Measurements from ENCODE around the gene GALNT18.

GALNT18 gene

DNA sequence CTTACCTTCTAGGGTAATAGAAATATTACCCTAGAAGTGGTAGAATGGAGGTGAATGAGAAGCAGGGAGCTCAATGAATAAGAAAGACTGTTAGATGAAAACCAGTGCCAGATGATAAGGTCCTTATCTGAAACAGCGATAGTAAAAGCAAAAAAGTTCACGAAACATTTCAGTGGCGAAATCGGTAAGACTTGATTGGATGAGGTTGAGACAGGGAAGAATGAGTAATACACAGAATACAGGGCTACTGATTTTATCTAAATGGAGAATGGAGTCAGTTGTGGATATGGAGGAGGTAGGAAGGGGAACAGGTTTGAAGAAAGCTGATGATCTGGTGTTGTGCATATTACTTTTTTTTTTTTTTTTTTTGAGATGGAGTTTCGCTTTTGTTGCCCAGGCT is 96.5 kb downstream of the GALNT18 start:
- DNase-seq: no peak

DNA sequence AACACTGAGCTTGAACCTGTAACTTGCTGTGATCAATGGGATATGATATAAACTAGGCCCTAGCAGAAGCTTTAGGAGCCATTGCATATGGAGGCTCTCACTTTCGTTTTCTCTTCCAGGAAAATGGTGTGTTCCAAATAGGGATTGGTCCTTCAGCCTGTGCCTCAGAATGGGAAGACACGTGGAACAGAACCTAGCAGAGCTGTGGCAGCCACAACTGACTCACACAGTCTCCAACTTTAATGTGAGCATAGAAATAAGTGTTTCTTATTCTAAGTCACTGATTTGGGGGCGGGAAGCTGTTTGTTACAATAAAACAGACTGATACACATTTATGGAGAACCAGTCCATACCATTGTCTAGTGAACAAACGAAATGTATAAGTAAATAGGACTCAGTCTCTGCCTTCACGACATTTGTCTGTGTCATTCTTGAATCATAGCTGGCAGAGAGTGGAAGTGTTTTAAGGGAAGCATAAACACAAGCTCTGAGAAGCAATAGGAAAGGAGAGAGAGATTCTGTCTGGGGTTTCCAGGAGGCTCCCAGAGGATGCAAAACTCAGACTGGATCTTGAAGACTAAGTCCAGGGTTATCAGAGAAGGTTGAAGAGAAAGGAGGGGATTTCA is 97.3 kb downstream of the GALNT18 start:
- DNase-seq: no peak

DNA sequence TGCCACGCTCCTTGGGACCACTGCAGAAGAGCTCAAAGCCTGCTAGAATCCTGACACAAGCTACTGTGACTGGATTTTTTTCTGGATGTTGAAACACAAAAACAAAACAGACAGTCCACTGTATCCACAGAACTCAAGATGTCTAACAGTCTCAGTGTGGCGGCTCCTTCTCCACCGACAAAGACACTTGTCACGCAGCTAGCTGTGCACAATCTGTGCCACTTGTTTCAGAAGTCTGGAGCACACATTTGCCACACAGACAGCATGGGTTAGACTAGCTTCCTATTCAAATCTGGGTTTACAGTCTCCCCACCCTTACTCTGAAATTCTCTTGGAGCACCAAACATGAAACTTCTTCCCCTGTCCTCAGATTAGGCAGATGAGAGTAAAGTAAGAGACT is 99.2 kb downstream of the GALNT18 start:
- DNase-seq: no peak

DNA sequence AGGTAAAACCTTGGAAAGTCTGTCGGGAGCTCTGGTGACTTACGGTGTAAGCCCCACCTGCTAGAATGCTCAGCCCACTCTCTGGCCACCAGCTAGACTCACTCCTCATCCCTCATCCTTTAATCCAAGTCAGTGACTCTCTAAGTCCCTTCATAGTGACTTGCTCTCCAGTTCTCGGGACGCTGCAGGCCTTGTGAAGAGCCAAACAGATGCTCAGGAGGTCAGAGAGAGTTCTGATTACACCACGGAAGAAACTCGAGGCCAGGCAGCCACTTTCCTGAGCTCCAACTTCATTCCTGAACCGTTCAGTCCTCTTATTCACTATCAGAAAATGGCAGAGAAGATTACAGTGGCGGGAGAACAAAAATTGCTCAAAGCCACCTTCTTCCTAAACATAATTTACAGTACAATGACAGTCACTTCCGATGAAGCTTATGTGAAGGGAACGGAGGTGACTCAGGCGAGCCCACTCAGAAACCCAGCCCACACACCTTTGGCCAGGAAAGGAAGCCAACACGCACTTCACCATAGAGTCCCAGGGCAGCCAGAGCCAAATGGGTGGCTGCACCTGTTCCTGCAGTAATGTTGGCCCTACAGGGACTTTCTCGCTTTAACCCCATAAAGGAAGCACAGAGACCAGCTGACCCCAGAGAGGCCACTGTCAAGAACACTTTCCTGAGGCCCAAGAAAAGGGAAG is 100.4 kb downstream of the GALNT18 start:
- no peak for DNase-seq

DNA sequence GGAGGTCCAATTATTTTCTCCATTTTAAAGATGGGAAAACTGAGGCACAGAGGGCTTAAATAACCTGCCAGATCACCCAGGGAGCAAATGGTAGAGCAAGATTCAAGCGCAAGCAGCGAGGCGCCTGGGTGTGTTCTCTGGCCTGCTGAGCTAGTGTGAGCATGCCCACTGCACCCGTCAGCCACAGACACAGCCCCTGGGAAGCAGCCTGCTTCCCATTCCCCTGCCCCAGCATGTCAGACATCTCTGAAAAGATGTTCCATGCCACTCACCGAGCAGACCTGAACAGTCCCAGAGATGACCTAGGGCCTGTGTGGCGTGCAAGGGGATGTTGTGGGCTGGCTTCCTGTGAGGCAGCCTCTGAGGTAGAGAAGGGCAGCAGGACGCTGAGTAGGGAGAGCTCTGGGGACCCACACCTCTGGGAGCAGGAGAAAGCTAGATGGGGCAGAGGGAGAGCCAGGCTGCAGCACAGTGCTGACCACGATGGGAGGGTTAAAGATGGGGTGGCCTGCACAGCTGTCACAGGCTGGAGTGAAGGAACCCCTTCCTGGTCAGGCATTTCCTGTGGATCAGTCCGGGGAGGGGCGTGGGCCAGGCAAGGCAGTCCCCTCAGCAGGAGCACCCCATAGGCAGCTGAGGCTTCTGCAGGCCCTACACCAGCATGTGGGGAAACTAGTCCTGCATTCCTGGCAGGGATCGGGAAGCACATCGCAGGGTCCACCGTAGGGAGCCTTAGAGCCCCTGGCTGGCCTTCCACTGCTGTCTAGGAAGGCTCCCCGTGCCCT is 101.4 kb downstream of the GALNT18 start:
- DNase-seq: no peak

DNA sequence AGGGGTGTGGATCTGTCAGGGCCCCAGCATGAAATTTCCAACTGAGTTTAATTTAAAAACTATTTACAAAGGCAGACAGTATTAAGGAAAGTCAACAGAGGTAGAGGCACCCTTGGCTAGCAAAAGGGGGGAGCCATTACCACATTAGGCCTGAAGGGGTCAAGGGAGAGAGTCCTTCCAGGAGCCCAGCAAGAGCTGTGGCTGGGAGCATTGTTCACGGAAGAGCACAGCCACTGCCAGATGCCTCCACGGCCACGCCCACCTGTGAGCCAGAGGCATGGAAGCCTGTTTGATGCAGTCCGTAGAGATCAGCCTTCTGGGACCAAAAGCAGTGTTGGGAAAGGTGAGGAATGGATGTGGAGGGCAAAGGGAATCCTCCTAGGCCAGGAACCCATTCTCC is 102.6 kb downstream of the GALNT18 start:
- no peak for DNase-seq

DNA sequence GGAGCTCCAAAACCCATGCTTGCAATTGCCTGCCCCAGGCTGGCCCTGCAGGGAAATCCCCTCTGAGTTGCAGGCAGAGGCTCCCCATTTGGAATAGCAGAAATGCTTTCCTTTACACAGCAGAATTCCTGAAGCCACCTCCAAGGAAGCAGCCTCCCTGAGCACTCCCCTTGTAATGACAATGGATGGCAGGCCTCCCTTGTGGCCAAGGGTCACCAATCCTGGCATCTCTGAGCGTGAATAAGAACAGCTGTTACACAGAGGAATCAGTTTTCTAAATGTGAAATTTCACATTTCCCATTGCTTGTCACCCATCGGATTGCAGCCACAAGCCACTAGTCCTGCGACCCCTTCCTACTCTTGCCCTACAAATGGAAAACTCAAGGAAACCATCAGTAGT is 107.6 kb downstream of the GALNT18 start:
- DNase-seq: no peak

DNA sequence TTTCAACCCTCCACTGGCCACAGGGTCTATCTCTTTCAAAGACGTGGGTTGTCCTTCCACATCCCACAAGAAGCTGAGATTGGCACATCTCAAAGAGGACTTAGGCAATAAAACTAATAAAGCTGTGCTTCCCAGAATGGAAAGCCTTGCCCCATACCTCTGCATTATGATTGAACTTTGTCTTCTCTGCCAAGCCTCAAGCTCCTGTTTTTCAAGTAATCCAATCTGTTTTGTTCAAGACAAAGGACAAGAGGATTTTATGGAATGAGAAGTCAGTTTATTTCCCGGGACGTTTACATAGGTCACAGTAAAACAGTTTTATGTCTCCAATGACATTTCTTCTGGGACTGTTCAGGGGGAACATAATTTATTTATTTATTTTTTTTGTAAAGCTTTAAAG is 108.4 kb downstream of the GALNT18 start:
- DNase-seq: peak; percentile 32 to 33

DNA sequence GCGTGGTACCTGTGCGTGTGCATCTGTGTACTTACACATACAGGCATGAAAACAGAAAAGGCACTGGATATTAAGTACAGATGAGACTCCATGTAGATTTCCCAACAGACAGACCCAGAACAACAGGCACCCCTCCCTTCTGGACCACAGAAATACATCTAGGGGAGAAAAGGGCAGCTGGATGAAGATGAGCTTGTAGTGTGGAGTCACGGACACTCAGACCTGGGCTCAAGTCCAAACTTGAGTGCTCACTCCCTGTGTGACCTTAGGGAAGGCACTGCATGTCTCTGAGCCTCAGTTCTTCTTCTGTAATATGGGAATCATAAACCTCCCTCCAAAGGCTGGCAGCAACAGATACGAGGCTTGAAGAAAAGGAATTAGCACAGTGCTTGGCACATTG is 108.9 kb downstream of the GALNT18 start:
- DNase-seq: no peak

DNA sequence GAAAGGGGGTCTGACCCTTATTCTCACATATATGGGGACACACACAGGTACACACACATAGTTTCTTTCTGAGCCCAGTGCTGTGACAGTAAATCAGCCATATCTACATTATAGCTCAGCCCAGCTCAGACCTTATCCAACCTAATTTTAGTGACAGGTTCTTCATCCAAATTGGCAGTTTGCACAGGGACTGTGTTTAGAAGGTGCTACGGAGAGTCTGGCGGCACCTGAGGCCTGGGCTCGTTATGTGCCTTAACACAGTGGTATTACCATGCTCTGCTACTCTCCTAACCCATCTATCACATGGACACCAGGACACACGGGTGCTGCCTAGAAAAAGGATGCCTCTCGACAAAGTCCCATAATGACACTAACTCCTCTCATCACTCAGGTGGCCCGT is 109.3 kb downstream of the GALNT18 start:
- no peak for DNase-seq

DNA sequence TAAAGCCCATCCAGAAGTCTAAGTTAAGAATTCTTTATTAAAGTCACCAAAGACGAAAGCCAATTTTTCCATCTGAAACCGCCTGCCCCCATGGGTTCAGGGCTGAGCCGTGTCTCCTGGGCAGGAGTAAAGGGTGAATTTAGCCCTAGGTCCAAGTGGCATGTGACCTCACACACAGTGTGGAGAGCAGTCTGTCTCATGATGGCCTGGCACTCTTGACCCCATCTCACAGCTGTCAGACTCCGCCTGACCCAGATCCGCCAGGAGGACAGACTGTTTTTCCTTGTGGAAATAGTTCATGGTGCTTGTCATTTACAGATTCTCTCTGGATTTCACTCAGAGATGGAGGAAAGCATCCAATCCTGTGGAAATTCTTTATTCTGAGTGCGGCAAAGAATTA is 109.7 kb downstream of the GALNT18 start:
- DNase-seq: no peak

DNA sequence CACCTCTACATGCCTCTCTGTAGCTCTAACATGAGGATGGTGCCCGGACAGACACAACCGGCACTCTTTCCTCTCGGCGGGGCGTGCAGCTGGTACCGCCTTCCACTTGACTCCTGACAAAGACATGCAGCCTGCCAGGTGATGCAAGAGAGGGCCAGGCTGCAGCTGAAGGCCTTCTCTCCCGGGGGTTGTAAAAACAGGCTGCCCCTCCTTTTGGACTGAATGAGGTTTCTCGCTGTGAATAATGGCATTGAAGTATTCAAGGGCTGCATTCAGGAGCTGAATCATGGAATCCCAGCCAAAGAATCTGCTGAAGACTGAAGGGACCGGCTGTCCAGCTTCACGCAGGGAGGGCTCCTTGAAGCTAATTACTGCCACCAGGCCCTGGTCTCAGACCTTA is 110.9 kb downstream of the GALNT18 start:
- no peak for DNase-seq

DNA sequence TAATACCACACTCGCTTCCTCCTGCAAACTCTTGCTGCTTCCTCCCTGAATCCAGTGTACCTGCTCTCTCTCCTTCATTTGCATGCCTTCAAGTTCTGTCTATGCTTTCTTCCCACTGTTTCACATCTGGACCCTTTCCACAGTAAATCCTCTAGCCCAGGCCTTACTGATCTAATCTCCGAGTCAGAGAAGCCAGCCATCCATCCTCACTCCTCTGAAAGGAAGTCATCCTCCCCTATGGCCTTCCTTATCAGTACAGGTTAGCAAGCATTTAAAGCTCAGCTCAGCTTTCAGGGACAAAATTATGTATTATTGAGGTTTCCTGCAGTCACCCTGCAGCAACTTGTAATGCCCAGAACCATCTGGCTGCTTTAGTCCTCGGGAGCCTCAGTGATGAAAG is 116.1 kb downstream of the GALNT18 start:
- DNase-seq: no peak

DNA sequence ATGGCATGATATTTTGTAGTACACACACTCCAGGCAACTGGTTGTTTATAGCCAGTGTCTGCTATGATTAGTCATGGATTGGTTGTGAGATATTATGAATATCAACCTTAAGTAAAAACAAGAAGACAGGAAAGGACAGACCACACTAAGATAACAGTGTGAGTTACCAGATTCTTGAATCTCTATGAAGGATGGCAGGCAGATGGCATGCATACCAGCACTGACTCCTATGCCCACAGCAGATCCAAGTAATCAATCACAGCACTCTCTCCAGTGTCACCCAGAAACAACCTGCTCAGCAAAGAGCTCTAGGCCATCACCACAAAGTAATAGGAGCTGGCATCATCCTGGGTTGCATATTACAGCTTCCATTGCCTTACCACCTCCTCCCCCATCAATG is 116.6 kb downstream of the GALNT18 start:
- no peak for DNase-seq

DNA sequence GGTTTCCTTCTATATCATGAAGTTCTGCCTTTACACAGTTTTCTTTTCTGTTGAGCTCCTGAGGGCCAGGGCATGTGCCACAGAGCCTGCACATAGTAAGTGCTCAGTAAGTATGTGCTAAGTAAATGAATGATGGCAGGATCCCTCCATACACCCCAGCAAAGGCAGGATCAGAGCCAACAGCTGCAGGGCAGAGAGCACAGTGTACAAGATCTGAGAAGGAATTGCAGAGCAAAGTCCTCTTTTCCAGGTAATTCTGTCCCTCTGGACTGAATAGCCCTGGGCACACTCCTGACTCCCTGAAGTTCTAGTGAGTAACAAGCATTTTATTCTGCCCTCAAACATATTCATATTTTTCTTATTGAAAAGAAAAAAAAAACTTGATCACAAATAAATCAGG is 117.7 kb downstream of the GALNT18 start:
- DNase-seq: no peak

DNA sequence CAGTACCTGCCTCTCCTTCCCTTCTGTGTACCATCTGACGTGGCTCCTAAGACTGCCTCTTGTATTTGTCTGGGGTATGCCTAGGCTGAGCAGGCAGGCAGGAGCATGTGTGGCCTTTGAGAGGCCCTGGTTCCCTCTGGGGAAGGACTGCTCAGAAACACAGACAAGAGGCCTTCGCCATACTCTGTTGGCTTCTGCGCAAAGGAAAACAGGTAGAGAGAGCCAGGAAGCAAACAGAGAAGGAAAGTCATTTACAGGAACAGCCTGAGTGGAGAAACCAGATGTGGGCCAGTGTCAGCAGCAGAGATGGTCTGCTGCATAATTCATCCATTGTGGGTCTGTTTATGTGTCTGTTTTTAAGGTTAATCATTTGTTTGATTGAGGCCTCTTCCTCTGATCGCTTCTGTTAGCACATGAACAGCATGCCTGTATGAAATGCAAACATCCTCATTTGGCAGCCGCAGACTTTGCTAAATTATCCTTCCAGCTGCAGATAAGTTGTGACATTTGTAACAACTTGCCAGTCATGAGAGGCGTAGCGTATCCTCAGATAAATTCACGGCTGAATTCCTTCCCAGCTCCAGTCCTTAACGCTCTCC is 119.4 kb downstream of the GALNT18 start:
- no peak for DNase-seq

DNA sequence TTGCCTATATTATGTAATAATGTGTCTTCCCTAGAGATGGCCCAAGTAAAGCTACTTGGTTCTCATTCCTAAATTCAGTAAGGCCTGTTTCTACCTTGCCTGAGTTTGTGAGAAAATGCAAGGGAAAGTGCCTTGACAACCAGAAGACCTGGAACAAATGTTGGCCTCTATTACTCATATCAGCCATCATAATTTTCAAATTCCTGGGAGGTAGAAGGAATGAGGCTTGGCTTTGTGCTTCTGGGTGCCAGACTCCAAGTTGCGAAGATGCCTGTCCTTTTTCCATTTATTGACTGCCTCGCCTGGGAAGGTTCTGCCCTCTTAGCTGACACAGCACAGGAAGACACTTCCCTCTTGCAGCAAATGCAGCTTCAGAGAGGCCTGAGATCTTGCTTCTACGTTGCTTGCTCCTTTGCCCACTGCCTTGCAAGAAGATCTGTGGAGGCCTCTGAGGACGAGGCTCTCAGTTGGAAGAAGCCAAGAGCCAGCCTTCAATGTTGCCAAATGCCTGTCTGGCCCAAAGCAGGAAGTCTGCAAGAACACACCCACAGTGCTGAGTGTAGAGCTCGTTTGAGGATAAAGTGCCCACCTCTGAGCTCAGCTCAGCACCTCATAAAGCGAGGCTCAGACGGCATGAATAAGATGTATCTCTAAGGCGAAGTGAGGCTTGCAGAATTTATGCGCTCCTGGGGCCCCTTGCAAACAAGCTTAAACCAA is 120.1 kb downstream of the GALNT18 start:
- peak in 1 of 2 donors; percentile 3 for DNase-seq

DNA sequence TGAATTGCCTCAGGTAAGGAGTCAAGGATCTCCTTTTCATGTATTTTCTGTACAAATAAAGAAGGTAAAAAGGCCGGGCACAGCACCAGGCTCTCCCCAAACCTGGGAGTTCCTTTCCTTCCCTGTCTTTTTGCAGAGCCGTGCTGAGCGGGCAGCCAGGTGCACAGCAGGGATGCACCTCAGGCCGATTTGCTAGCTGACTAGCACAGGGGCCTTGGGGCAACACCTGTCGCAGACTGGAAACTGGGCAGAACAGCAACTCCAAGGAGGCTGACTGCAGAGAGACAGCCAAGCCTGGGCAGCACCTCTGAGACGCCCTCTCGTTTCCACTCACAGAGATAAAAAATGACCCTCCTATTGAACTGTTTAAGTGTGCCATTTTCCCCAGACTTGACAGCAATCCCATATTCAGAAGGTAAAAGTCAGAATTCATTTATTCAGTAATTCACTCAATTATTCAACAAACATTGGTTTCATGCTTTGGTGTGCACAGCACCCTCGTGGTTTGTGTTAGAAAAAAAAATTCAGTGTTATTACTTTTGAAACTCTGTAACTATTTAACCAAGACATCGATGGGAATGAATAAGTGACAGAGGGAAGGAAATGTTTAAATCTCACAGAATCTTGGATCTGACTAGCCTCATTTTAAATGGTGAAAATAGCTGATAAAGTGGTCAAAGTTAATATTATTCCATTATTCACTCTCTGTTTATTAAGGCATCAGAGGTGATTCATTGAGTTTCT is 120.9 kb downstream of the GALNT18 start:
- no peak for DNase-seq

DNA sequence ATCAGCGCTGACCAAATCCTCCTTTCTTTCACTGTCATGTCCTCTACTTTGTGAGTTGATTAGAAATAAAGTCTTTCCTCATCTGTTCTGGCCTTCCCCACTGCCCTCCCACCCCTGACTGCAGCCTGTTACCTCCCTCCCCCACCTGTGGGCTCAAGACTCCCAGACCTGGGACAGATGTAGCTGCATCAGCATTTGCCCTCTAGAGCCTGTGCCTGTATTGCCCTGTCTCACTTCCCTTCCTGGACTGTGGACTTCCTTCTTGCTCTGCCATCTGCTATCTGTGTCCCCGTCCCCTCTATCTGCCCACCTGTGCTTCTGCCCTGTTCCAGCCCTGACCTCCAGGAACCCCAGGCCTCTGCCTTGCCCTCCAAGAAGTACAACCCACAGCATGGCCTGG is 122.5 kb downstream of the GALNT18 start:
- no peak for DNase-seq

DNA sequence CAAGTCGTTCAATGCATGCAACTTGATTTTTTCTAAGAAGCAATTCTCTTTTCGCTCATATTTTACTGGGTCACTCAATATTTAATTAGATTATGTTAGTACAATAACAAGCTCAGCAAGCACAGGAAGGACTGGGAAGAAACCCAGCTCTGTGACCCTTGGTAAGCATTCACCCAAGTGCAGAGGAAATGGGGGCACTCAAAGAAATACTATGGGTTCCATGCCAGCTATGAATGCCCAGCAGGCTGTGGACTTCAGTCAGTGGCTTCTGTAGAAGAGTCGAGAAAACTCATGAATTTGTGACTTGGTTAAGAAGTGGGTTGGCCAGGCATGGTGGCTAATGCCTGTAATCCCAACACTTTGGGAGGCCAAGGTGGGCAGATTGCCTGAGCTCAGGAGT is 123.6 kb downstream of the GALNT18 start:
- no peak for DNase-seq

DNA sequence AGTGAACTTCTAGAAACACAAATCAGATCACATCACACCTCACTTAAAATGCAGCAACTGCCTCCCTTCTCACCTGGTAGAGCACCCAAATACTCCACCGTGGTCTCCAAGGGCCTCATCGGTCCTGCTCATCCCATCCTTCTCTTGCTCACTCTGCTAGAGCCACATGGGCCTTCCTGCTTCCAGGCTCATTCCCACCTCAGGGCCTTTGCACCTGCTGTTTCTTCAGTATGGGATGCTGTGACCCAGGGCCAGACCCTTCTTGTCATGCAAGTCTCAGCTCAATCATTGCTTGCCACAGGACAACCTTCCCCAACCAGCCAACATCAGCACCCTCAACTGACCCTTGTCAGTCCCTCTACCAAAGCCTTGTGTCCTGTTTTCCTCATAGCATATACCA is 124.9 kb downstream of the GALNT18 start:
- no peak for DNase-seq

DNA sequence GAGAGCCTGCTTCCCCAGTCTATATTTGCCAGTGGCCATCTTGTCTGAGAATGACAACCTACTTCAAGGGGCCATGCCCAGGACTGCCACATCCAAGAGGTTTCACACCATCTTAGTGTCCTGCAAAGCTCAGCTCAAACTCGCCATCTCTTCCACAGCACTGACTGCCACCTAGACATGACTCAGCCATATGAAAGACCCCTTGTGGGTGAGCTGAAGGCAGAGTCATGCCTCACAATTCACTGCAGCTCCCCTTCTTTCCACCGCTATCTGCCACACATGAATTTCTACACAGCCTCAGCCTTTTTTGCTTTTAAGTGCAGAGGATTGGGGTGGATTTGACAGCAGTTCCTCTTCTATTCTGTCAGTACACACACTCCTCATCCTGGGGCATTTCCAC is 127.5 kb downstream of the GALNT18 start:
- no peak for DNase-seq

Data from inflammatory macrophage (primary cell).